Astrocyte (in vitro differentiated cells and primary cell): ENCODE measurements around the gene SORL1. TPM values are rescaled to one million over a fixed set of nuclear protein-coding genes. Genes with fewer than 3 reads are reported as not detected.

Experiments
- DNase-seq: peaks from one replicate; pipeline ENCODE4 v3.0.0-alpha.2; 2010; ENCODE audit warnings: low read depth
- FAIRE-seq: peaks from 2 replicates; lab custom pipeline; 2011; peaks lifted over from hg19 to GRCh38; lab: Jason Lieb, UNC
- H2AFZ ChIP-seq: 2 replicates; pipeline ENCODE4 v1.6.0; 2012; ENCODE audit warnings: low read depth, low read length, inconsistent platforms
- H3K27ac ChIP-seq: 2 replicates; pipeline ENCODE4 v1.5.1; 2011; ENCODE audit warnings: low read depth, low read length, inconsistent platforms
- H3K27me3 ChIP-seq: 2 replicates; pipeline ENCODE4 v1.6.0; 2011; ENCODE audit warnings: low read length, inconsistent platforms; ENCODE audit not compliant: insufficient read depth
- H3K36me3 ChIP-seq: 2 replicates; pipeline ENCODE4 v1.5.1; 2011; ENCODE audit warnings: low read length, inconsistent platforms; ENCODE audit not compliant: insufficient read depth
- H3K4me1 ChIP-seq: 2 replicates; pipeline ENCODE4 v1.5.1; 2011; ENCODE audit warnings: low read length, inconsistent platforms; ENCODE audit not compliant: insufficient read depth
- H3K4me2 ChIP-seq: 2 replicates; pipeline ENCODE4 v1.6.0; 2012; ENCODE audit warnings: low read length, inconsistent platforms
- H3K4me3 ChIP-seq: 2 replicates; pipeline ENCODE4 v1.5.1; 2011; ENCODE audit warnings: low read depth, mild to moderate bottlenecking, low read length, inconsistent platforms; ENCODE audit not compliant: insufficient read depth
- H3K79me2 ChIP-seq: 2 replicates; pipeline ENCODE4 v1.6.0; 2012; ENCODE audit warnings: mild to moderate bottlenecking, low read length, inconsistent platforms; ENCODE audit not compliant: insufficient read depth
- H3K9ac ChIP-seq: 2 replicates; pipeline ENCODE4 v1.6.0; 2012; ENCODE audit warnings: mild to moderate bottlenecking, low read length, inconsistent platforms
- H3K9me3 ChIP-seq: 2 replicates; pipeline ENCODE4 v1.5.1; 2012; ENCODE audit warnings: low read depth, mild to moderate bottlenecking, low read length, inconsistent platforms; ENCODE audit not compliant: insufficient read depth
- H4K20me1 ChIP-seq: 2 replicates; pipeline ENCODE4 v1.6.0; 2012; ENCODE audit warnings: low read length, inconsistent platforms; ENCODE audit not compliant: insufficient read depth
- H3K27ac Mint-ChIP-seq: one replicate; pipeline ENCODE4 v1.8.0; 2021; ENCODE audit warnings: mild to moderate bottlenecking, mixed read lengths; ENCODE audit not compliant: unreplicated experiment
- H3K27me3 Mint-ChIP-seq: one replicate; pipeline ENCODE4 v1.8.0; 2021; ENCODE audit warnings: low read depth, mixed read lengths; ENCODE audit not compliant: unreplicated experiment
- H3K36me3 Mint-ChIP-seq: one replicate; pipeline ENCODE4 v1.8.0; 2021; ENCODE audit warnings: low read depth, mixed read lengths; ENCODE audit not compliant: unreplicated experiment
- H3K4me1 Mint-ChIP-seq: one replicate; pipeline ENCODE4 v1.8.0; 2021; ENCODE audit warnings: low read depth, mixed read lengths; ENCODE audit not compliant: unreplicated experiment
- H3K4me3 Mint-ChIP-seq: one replicate; pipeline ENCODE4 v1.8.0; 2021; ENCODE audit warnings: mild to moderate bottlenecking, moderate library complexity, mixed read lengths; ENCODE audit not compliant: unreplicated experiment
- H3K9me3 Mint-ChIP-seq: one replicate; pipeline ENCODE4 v1.8.0; 2021; ENCODE audit warnings: mild to moderate bottlenecking, mixed read lengths; ENCODE audit not compliant: unreplicated experiment
- CTCF ChIP-seq: IDR thresholded peaks from 2 replicates; pipeline ENCODE4 v1.5.1; 2011; ENCODE audit warnings: low read depth, mild to moderate bottlenecking, inconsistent platforms, low read length, moderate library complexity; ENCODE audit not compliant: insufficient read depth
- EZH2 ChIP-seq: IDR thresholded peaks from 2 replicates; pipeline ENCODE4 v1.6.1; 2012; ENCODE audit warnings: mild to moderate bottlenecking, low read length, inconsistent platforms; ENCODE audit not compliant: insufficient read depth
- total RNA-seq: library from RNA; stranded (reverse); gene quantifications from 2 replicates; pipeline ENCODE4 v1.2.1, GENCODE V29; 2021

Gene SORL1
- total RNA-seq, 1 donor from 2014 or later, result 4.1 TPM

DNA sequence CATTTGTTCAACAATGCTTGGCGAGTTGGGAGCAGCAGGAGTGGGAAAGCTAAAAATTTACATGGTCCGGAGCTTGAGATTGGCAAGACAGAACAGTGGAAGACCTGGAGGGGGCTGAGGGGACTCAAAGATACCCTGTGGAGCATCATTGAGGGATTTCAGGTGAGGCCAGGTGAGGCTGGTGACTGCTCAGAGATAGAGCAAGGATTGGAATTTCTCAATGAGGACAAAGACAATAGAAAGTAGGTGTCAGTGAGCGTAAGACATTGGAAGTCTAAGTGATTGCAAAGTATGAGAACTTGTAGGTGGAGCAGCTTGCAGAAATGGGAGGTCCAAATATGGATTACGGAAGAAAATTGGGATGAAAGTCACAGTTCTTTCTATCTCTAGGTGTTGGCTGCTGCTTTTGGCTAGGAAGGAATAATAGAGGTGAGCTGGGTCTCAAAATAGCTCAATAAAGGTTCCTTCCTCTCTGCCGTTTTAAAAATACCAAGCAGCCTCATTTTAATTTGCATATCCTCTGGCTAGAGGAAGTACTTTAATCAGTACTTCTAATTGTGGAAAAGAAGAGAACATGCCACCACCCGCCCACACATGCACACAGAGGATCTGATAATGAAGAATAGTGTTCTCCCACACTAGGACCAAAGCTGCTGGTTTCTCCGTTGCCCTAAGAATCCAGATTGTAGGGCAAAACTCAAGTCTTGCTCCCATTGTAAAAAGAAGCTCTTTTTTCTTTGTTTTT, 42.4 kb downstream of the SORL1 start:
- no peak for FAIRE-seq
- Mint-ChIP-seq H3K9me3 (no peaks in the 10 kb centered on the region), H3K27ac (no peak overlapping the region), H3K36me3 (peaks cover 3% of the 10 kb centered on the region), H3K4me1 (peaks cover 2% of the 10 kb centered on the region), H3K27me3 (no peaks in the 10 kb centered on the region), H3K4me3 (no peak overlapping the region)
- no peaks in the 10 kb centered on the region for H3K4me1 ChIP-seq
- H3K79me2 ChIP-seq, result no peaks in the 10 kb centered on the region
- no peaks in the 10 kb centered on the region for H3K36me3 ChIP-seq
- TF ChIP-seq CTCF (no peak), EZH2 (no peak)
- no peak overlapping the region for H2AFZ ChIP-seq
- DNase-seq, result no peak
- H3K27me3 ChIP-seq, result no peaks in the 10 kb centered on the region
- H3K4me3 ChIP-seq, result no peak overlapping the region
- H3K27ac ChIP-seq, result no peak overlapping the region
- H3K9me3 ChIP-seq, result no peaks in the 10 kb centered on the region
- H4K20me1 ChIP-seq, result no peaks in the 10 kb centered on the region
- H3K9ac ChIP-seq, result no peak overlapping the region
- H3K4me2 ChIP-seq, result no peak overlapping the region

- H4K20me1 ChIP-seq, result no peaks in the 10 kb centered on the region
- H3K9me3 ChIP-seq, result no peaks in the 10 kb centered on the region
- no peak overlapping the region for H3K27ac ChIP-seq
- Mint-ChIP-seq H3K9me3 (no peaks in the 10 kb centered on the region), H3K4me3 (no peak overlapping the region), H3K4me1 (no peaks in the 10 kb centered on the region), H3K27ac (no peak overlapping the region), H3K36me3 (peaks cover 4% of the 10 kb centered on the region), H3K27me3 (no peaks in the 10 kb centered on the region)
- no peak for FAIRE-seq
- no peak overlapping the region for H3K4me3 ChIP-seq
- H2AFZ ChIP-seq, result no peak overlapping the region
- H3K4me2 ChIP-seq, result no peak overlapping the region
- H3K4me1 ChIP-seq, result no peaks in the 10 kb centered on the region
- DNase-seq, result no peak
- no peaks in the 10 kb centered on the region for H3K79me2 ChIP-seq
- H3K27me3 ChIP-seq, result no peaks in the 10 kb centered on the region
- no peak overlapping the region for H3K9ac ChIP-seq
- no peaks in the 10 kb centered on the region for H3K36me3 ChIP-seq
- TF ChIP-seq CTCF (no peak), EZH2 (no peak)
Observed at GRCh38 chr11:121497176-121497998, 45.3 kb downstream of the SORL1 start.
